ENCODE results near the gene ADGRV1.

ADGRV1 gene

GRCh38 chr5:91016954-91017700, 458.5 kb downstream of the ADGRV1 start:
- Histone ChIP-seq H3K4me3 (no peak overlapping the region), H3K27ac (no peak overlapping the region), H3K36me3 (ENCODE audit: insufficient read depth, low read length) (no peaks in the 10 kb centered on the region), H3K9me3 (ENCODE audit: low read depth, low read length) (no peaks in the 10 kb centered on the region), H3K9ac (ENCODE audit: insufficient read length) (no peak overlapping the region)
- DNase-seq (ENCODE audit: low read depth, low spot score) = no peak
- no peak for TF ChIP-seq POLR2AphosphoS5 (IDR thresholded peaks at IDR 0.05; ENCODE audit: borderline replicate concordance, low read depth, low read length)
- TF ChIP-seq FOXP2 (optimal IDR thresholded peaks at IDR 0.05; ENCODE audit: control extremely low read depth, extremely low read length, insufficient read depth) = no peak
- no peak for TF ChIP-seq EZH2 (IDR thresholded peaks at IDR 0.05)

- Histone ChIP-seq H3K36me3 (ENCODE audit: insufficient read depth, low read length) (no peaks in the 10 kb centered on the region), H3K4me3 (no peak overlapping the region), H3K9me3 (ENCODE audit: low read depth, low read length) (no peaks in the 10 kb centered on the region), H3K9ac (ENCODE audit: insufficient read length) (no peak overlapping the region), H3K27ac (no peak overlapping the region)
- TF ChIP-seq POLR2AphosphoS5 (IDR thresholded peaks at IDR 0.05; ENCODE audit: borderline replicate concordance, low read depth, low read length) (no peak), FOXP2 (optimal IDR thresholded peaks at IDR 0.05; ENCODE audit: control extremely low read depth, extremely low read length, insufficient read depth) (no peak), EZH2 (IDR thresholded peaks at IDR 0.05) (no peak)
- no peak for DNase-seq (ENCODE audit: low read depth, low spot score)
These were observed 459.6 kb downstream of the ADGRV1 start for GRCh38 chr5:91018200-91018599.

- Histone ChIP-seq H3K36me3 (ENCODE audit: insufficient read depth, low read length) (no peaks in the 10 kb centered on the region), H3K9ac (ENCODE audit: insufficient read length) (no peak overlapping the region), H3K4me3 (no peak overlapping the region), H3K27ac (no peak overlapping the region), H3K9me3 (ENCODE audit: low read depth, low read length) (no peaks in the 10 kb centered on the region)
- no peak for TF ChIP-seq FOXP2 (optimal IDR thresholded peaks at IDR 0.05; ENCODE audit: control extremely low read depth, extremely low read length, insufficient read depth)
- TF ChIP-seq EZH2 (IDR thresholded peaks at IDR 0.05) = no peak
- TF ChIP-seq POLR2AphosphoS5 (IDR thresholded peaks at IDR 0.05; ENCODE audit: borderline replicate concordance, low read depth, low read length) = no peak
- no peak for DNase-seq (ENCODE audit: low read depth, low spot score)
These were observed 460.2 kb downstream of the ADGRV1 start for GRCh38 chr5:91018712-91019371.

- TF ChIP-seq POLR2AphosphoS5 (IDR thresholded peaks at IDR 0.05; ENCODE audit: borderline replicate concordance, low read depth, low read length) (no peak), FOXP2 (optimal IDR thresholded peaks at IDR 0.05; ENCODE audit: control extremely low read depth, extremely low read length, insufficient read depth) (no peak), EZH2 (IDR thresholded peaks at IDR 0.05) (no peak)
- H3K27ac ChIP-seq = no peak overlapping the region
- DNase-seq (ENCODE audit: low read depth, low spot score) = no peak
- no peaks in the 10 kb centered on the region for H3K9me3 ChIP-seq (ENCODE audit: low read depth, low read length)
- no peaks in the 10 kb centered on the region for H3K36me3 ChIP-seq (ENCODE audit: insufficient read depth, low read length)
- no peak overlapping the region for H3K4me3 ChIP-seq
- no peak overlapping the region for H3K9ac ChIP-seq (ENCODE audit: insufficient read length)
These were observed 461.6 kb downstream of the ADGRV1 start for GRCh38 chr5:91020065-91020800.

GRCh38 chr5:91022518-91022917, 463.9 kb downstream of the ADGRV1 start:
- no peak overlapping the region for H3K9ac ChIP-seq (ENCODE audit: insufficient read length)
- H3K27ac ChIP-seq = no peak overlapping the region
- no peak overlapping the region for H3K4me3 ChIP-seq
- H3K9me3 ChIP-seq (ENCODE audit: low read depth, low read length) = no peaks in the 10 kb centered on the region
- TF ChIP-seq EZH2 (IDR thresholded peaks at IDR 0.05) (no peak), FOXP2 (optimal IDR thresholded peaks at IDR 0.05; ENCODE audit: control extremely low read depth, extremely low read length, insufficient read depth) (no peak), POLR2AphosphoS5 (IDR thresholded peaks at IDR 0.05; ENCODE audit: borderline replicate concordance, low read depth, low read length) (no peak; the same call in 1 of the 2 replicates)
- no peak for DNase-seq (ENCODE audit: low read depth, low spot score)
- H3K36me3 ChIP-seq (ENCODE audit: insufficient read depth, low read length) = no peaks in the 10 kb centered on the region

GRCh38 chr5:91024206-91024605, 465.6 kb downstream of the ADGRV1 start:
- TF ChIP-seq POLR2AphosphoS5 (IDR thresholded peaks at IDR 0.05; ENCODE audit: borderline replicate concordance, low read depth, low read length) (no peak), EZH2 (IDR thresholded peaks at IDR 0.05) (no peak), FOXP2 (optimal IDR thresholded peaks at IDR 0.05; ENCODE audit: control extremely low read depth, extremely low read length, insufficient read depth) (no peak)
- DNase-seq (ENCODE audit: low read depth, low spot score) = no peak

GRCh38 chr5:91024727-91025126, 466.1 kb downstream of the ADGRV1 start:
- Histone ChIP-seq H3K36me3 (ENCODE audit: insufficient read depth, low read length) (no peaks in the 10 kb centered on the region), H3K27ac (peak overlapping the region; percentile 22; the same call in 1 of the 2 replicates), H3K9me3 (ENCODE audit: low read depth, low read length) (no peaks in the 10 kb centered on the region), H3K4me3 (peak overlapping the region; percentile 38), H3K9ac (ENCODE audit: insufficient read length) (no peak overlapping the region)
- DNase-seq (ENCODE audit: low read depth, low spot score) = no peak
- no peak for TF ChIP-seq POLR2AphosphoS5 (IDR thresholded peaks at IDR 0.05; ENCODE audit: borderline replicate concordance, low read depth, low read length)
- no peak for TF ChIP-seq FOXP2 (optimal IDR thresholded peaks at IDR 0.05; ENCODE audit: control extremely low read depth, extremely low read length, insufficient read depth)
- TF ChIP-seq EZH2 (IDR thresholded peaks at IDR 0.05) = no peak

More at GRCh38 chr5:91024206-91024605, 465.6 kb downstream of the ADGRV1 start:
- H3K9ac ChIP-seq (ENCODE audit: insufficient read length) = no peak overlapping the region
- H3K27ac ChIP-seq = peak overlapping the region; percentile 22
- no peaks in the 10 kb centered on the region for H3K36me3 ChIP-seq (ENCODE audit: insufficient read depth, low read length)
- peak overlapping the region; percentile 38 for H3K4me3 ChIP-seq
- no peaks in the 10 kb centered on the region for H3K9me3 ChIP-seq (ENCODE audit: low read depth, low read length)

- Histone ChIP-seq H3K9me3 (ENCODE audit: low read depth, low read length) (no peaks in the 10 kb centered on the region), H3K9ac (ENCODE audit: insufficient read length) (no peak overlapping the region), H3K27ac (no peak overlapping the region), H3K4me3 (peak overlapping the region; percentile 38; the same call in 1 of the 2 replicates), H3K36me3 (ENCODE audit: insufficient read depth, low read length) (no peaks in the 10 kb centered on the region)
- TF ChIP-seq POLR2AphosphoS5 (IDR thresholded peaks at IDR 0.05; ENCODE audit: borderline replicate concordance, low read depth, low read length) (no peak), EZH2 (IDR thresholded peaks at IDR 0.05) (no peak), FOXP2 (optimal IDR thresholded peaks at IDR 0.05; ENCODE audit: control extremely low read depth, extremely low read length, insufficient read depth) (no peak)
- DNase-seq (ENCODE audit: low read depth, low spot score) = no peak
These were observed 466.9 kb downstream of the ADGRV1 start for GRCh38 chr5:91025449-91025848.

Data from SK-N-MC (cell line).